ENCODE measurements around the gene F11R.

GRCh38 chr1:161012420-161012819 lies 8.5 kb downstream of the F11R start:
- TF ChIP-seq CTCF (IDR thresholded peaks at IDR 0.05 in 4 of 5, conservative IDR thresholded peaks at IDR 0.05 in 1 of 5): no peak
- TF ChIP-seq POLR2A (IDR thresholded peaks at IDR 0.05): no peak
